LNCaP clone FGC (cell line): ENCODE measurements around the gene MAMSTR.

ENCODE experiments used
- DNase-seq: peaks from one replicate; pipeline ENCODE4 v3.0.0-alpha.2; 2011; ENCODE audit warnings: low read depth
- H3K4me3 ChIP-seq: 2 replicates; pipeline ENCODE4 v1.5.1; 2011; ENCODE audit warnings: mild to moderate bottlenecking, low read depth, low read length, control low read depth
- CTCF ChIP-seq: IDR thresholded peaks from 2 replicates; pipeline ENCODE4 v1.5.1; 2012; ENCODE audit warnings: mild to moderate bottlenecking; ENCODE audit not compliant: control insufficient read depth, insufficient read depth; ENCODE audit errors: extremely low read depth

The MAMSTR gene

GRCh38 chr19:48742096-48742495 lies 22.6 kb upstream of the MAMSTR start:
- DNase-seq = no peak
- TF ChIP-seq CTCF = no peak
- no peak overlapping the region for H3K4me3 ChIP-seq

- no peak for TF ChIP-seq CTCF
- no peak for DNase-seq
- H3K4me3 ChIP-seq = no peak overlapping the region
Observed at GRCh38 chr19:48741129-48741999, 21.8 kb upstream of the MAMSTR start.

- no peak within 1 kb of the TSS; the same call in 1 of the 2 replicates for H3K4me3 ChIP-seq
- TF ChIP-seq CTCF = no peak
- DNase-seq = no peak
Observed at GRCh38 chr19:48740164-48740972, 20.8 kb upstream of the MAMSTR start, which contains the start of gene RASIP1. Gene RASIP1 (minus strand): TSS chr19:48740610. CDS start chr19:48740282, 328 bp downstream.

DNA sequence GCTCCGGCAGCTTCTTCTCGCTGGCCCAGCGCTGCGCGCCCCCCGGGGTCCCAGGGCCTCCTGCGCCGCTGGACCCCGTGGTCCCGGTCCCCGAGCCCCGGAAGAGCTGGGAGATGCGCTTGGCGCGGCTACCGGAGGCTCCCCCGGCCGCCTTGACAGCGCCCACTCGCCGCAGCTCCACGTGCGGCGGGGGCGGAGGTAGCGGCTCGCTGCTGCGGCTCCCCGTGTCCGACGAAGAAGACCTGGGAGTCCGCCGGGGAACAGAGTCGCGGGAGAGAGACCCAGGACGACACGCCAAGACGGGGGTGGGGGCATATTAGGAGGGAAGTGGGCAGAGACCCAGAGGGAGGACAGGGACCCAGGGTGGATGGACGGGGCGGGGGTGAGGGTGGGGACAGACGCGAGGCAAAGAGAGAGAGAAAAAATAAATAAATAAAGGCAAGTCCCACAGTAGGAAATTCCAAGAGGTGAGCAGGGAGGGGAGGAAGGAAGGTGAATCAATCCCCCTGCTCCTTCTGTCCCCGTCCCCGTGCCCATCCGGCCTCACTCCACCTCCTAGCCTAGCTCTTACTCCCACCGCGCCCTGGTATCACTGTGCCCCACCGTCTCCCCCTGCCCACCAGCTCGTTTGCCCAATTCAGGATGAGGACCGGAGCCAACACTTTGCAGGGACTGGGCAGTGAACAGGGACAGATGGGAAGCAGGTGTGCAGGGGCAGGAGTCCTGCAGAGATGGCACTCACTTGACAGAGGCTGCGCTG lies 20.1 kb upstream of the MAMSTR start:
- TF ChIP-seq CTCF = no peak
- H3K4me3 ChIP-seq = peak overlapping the region; percentile 36
- no peak for DNase-seq

DNA sequence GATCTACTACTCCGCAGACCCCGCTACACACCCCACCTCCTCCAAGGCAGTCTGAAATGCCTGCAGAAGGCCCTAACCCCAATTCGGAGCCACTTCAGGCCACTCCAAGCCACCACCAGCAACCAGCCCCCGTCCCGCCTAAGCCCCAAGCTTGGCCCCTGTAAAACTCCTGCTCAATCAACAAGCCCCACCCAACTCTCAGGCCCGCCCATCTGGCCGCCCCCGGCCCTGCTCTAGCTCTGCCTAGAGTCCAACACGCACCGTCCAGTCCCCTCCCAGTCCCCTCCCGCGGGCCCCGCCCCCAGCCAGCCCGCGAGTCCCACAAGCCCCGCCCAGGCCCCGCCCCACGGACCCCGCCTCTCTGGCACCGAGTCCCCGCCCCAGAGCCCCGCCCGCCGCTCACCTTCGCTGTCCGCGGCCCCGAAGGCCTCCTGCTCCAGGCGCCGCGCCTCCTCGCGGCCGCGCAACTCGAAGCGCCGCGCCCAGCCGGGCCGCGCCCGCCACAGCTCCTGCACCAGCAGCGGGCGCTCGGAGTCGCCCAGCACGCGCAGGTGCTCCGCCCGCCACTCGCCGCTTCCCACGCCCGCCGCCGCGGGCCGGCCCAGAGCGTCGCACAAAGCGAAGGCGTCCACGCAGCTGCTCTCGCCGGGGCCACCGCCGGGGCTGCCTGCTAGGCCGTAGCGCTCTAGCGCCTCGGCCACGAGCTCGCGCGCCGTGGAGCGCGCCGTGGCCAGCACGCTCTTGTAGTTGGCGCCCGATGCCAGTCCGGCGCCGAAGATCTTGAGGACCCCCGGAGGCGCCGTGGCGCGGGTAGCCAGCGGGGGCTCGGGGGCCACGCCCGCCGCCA lies 19.3 kb upstream of the MAMSTR start:
- peak; percentile 61 for TF ChIP-seq CTCF
- peak overlapping the region; percentile 36 for H3K4me3 ChIP-seq
- peak; percentile 38 for DNase-seq
